ENCODE measurements around the gene BCO1.

The BCO1 gene

GRCh38 chr16:81275064-81275532 lies 36.6 kb downstream of the BCO1 start:
- in situ Hi-C loops (cut with MboI; ENCODE audit: low sequenced_read_pairs), result no loop called here

DNA sequence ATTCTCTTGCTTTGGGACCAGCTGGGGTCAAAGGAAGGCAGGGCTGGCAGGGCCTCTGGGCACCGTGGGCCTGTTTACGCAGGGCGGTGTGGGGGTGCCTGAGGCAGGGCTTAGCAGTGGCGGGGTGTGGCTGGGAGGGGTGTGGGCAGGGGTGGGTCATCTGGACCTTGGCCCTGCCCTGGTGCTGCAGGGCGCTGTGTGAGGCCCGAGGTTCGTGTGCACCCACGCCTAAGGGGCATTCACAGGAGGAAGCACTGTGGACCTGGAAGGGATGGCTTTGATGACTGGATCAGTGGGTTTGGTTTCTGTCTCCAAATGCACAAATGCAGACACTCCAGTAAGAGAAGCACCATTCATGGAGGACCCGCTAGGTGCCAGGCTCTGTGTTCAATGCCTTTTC lies 37.3 kb downstream of the BCO1 start:
- in situ Hi-C loops (cut with MboI; ENCODE audit: low sequenced_read_pairs), result no loop called here

DNA sequence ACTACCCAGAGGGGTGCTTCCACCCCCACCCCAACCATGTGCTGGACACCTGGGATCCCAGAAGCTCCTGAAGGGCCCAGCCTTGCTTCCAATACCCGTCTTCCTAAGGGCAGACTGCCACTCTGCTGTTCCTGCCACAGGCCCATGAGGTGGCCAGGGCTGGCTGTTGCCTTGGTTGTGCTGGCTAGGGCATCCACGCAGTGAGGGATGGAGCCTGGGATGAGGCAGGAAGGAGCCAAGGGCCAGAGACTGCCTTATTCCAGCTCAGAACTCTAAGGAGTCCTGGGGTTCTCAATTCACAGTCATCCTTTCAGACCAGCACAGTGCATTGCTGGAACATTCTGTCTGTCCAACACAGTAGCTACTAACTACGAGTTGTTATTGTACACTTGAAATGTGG lies 37.8 kb downstream of the BCO1 start:
- in situ Hi-C loops (cut with MboI; ENCODE audit: low sequenced_read_pairs), result no loop called here

DNA sequence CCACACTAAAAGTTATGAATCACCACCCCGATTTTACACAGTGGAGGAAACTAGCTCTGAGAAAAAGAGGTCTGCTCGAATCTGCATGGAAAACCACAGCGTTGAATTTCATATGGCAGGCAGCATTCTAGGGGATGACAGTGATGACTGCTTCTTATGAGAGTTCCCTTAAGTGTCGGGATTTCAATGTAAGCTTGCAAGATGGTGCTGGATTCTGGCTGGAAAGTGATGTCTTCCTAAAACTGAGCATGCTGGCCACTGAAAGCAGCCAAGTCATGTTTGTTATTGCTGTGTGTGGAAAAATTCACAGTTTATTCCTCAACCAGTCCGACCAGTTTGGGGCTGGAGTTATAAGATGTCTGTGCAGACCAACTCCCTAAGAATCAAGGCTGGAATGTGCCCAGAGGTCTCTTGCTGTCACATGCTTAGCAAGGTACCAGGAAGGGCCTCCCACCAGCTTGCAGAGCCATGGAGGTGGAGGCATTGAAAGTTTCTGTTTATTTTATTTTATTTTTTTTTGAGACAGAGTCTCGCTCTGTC lies 39.1 kb downstream of the BCO1 start:
- in situ Hi-C loops (cut with MboI; ENCODE audit: low sequenced_read_pairs), result no loop called here

GRCh38 chr16:81278526-81278925 lies 40.0 kb downstream of the BCO1 start:
- in situ Hi-C loops (cut with MboI; ENCODE audit: low sequenced_read_pairs), result no loop called here

DNA sequence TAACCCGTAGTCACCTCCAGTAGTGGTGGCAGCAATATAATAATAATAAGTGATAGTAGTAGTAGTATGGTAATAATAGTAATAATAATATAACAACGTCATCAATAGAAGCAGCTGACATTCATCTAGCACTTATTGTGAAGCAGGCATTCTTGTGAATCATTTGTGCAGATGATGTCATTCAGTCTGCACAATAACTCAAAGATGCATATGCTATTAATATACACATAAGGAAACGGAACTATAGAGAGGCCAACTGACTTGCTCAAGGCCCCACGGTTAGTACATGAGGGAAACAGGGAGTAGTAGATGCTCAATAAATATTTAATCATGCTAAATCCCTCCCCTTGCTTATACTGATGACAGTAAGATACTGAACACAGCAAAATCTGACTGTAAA lies 40.9 kb downstream of the BCO1 start:
- in situ Hi-C loops (cut with MboI; ENCODE audit: low sequenced_read_pairs), result no loop called here

DNA sequence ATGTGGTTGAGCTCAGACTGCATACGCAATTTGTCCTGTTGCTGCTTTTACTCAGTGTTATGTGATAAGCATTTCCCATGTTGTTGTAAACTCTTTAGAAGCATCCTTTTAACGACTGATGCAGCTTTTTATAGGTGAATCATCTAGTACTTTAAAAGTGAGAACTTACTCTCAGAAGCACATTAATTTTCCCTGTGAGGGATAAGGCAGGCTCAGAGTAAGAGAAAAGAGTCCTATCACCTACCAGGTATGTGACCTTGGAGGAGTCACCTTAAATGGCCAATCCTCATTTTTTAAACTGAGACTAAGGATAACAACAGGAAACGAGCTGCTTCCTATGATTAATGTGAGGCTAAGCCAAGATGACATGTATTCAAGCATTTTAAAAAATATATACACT lies 41.9 kb downstream of the BCO1 start:
- in situ Hi-C loops (cut with MboI; ENCODE audit: low sequenced_read_pairs), result no loop called here

DNA sequence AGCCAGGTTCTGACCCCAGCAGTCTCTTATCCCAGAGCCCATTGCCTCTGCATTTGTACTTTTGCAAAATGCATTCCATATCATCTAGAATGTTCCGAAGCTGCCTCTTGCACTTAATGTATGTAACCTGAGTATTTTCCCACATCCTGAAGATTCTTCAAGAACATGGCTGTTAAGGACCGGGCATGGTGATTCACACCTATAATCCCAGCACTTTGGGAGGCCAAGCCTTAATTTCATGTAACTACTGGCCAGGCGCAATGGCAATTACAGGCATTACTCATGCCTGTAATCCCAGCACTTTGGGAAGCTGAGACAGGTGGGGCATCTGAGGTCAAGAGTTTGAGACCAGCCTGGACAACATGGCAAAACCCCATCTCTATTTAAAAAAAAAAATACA lies 44.6 kb downstream of the BCO1 start:
- in situ Hi-C loops (cut with MboI; ENCODE audit: low sequenced_read_pairs), result no loop called here

GRCh38 chr16:81284995-81285600 lies 46.6 kb downstream of the BCO1 start:
- in situ Hi-C loops (cut with MboI; ENCODE audit: low sequenced_read_pairs), result no loop called here

DNA sequence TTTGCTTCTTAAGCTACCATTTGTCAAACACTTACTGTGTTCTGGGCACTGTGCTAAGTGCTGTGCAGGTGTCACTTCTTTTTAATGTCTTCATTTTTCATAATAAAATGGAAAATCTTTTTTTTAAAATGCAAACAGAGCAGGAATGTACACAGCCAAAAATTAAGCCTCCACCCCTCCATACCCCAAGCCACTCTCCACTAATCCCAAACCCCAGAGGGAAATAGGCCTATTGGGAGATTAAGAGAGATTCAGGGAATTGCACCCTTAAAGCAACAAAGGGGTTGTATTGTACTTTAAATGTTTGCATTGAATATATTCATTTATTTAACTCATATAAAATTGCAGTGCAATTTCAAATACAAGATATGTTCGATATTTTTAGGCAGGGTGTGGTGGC lies 47.7 kb downstream of the BCO1 start:
- in situ Hi-C loops (cut with MboI; ENCODE audit: low sequenced_read_pairs), result no loop called here

DNA sequence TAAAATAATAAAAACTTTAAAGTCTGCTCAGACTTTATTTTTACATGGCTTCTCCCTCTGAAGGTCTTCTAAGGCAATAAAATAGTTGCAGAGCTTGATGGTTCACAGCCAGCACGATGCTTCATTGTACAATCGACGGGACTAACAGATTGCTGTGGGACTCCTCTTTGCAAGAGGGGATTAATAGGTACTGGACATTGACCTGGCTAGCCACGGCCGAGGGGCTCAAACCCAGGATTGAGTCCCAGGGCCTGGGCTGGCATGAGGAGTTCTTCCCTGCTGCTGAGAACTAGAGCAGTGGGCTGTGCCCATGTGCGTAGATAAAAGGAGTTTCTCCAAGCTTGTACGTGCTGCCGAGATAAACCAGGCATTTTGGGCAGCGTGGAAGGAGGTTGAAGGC lies 52.6 kb downstream of the BCO1 start:
- in situ Hi-C loops (cut with MboI; ENCODE audit: low sequenced_read_pairs), result no loop called here

- in situ Hi-C loops (cut with MboI; ENCODE audit: low sequenced_read_pairs), result no loop called here
Measured at GRCh38 chr16:81292936-81293335, 54.4 kb downstream of the BCO1 start.

DNA sequence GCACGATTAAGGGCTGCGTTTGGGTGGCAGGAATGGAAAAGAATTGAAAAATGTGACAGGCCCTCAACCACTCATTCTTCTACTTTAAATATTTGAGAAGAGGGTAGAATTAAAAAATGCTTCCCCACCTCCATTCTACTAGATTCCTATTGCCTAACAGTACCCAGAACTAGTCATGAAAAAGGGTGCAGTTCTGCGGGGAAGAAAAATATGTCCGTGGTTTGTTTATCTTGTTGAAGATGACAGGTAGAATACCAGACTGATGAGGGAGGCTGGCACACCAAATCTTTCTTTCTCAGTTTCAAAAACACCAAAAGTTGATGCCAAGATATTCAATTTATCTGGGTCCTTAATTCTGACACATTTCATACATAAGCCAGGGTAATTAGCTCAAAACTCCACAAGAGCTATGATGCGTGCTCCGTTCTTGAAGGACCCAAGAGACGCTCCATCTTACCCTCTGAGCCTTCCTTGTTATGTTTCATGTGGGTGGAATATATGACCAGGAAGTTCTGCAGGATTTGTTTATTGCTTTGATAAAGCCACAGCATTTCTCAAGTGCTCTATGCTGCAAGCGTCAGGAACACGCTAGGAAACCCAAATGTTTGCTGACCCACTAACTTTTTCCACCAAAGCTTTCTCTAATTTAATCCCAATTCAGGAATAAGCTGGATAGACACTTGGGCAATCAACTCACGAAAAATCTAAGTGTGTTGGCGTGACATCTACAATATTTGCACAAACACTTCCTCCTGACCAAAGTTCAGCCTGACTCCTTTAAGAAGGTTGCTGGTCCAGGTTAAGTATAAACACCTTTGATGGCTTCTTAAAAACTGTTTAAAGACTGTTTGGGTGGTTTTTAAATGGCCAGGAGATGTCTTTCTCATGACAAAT lies 55.7 kb downstream of the BCO1 start:
- in situ Hi-C loops (cut with MboI; ENCODE audit: low sequenced_read_pairs), result no loop called here

- in situ Hi-C loops (cut with MboI; ENCODE audit: low sequenced_read_pairs), result no loop called here
Measured at GRCh38 chr16:81296631-81297030, 58.1 kb downstream of the BCO1 start.

GRCh38 chr16:81307770-81308169 lies 69.3 kb downstream of the BCO1 start:
- in situ Hi-C loops (cut with MboI; ENCODE audit: low sequenced_read_pairs), result no loop called here

DNA sequence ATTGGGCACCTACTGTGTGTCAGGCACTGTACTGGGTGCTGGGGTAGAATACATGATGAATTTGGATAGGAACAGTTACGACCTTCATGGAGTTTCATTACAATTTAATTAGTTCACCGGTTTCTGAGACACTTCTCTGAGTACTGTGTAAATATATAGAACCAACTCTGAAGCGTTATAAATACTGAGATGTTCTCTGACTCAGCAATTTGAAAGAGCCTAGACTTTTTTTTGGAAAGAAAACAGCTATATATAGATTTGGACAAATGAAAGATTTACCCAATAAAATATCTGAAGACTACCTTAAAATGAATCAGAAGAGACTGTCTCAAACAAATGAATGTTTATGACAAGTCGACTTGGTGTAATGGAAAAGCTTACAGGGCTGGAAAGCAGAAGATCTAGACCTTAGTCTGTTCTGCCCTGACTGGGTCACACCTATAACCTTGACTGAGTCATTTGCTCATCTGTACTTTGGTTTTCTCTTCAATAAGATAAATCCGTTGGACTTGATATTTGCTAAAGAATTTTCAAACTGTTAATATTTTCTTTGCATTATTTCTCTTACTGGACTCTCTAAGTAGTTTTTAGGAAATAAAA lies 71.7 kb downstream of the BCO1 start:
- in situ Hi-C loops (cut with MboI; ENCODE audit: low sequenced_read_pairs), result no loop called here

- in situ Hi-C loops (cut with MboI; ENCODE audit: low sequenced_read_pairs), result no loop called here
Measured at GRCh38 chr16:81311762-81312161, 73.3 kb downstream of the BCO1 start.

GRCh38 chr16:81313701-81314602 lies 75.5 kb downstream of the BCO1 start:
- in situ Hi-C loops (cut with MboI; ENCODE audit: low sequenced_read_pairs), result no loop called here

GRCh38 chr16:81314603-81315270 lies 76.2 kb downstream of the BCO1 start, which contains the start of gene GAN:
TSS of gene GAN (plus strand) at chr16:81314962. CDS start at chr16:81315114, 152 bp downstream.
- in situ Hi-C loops (cut with MboI; ENCODE audit: low sequenced_read_pairs), result no loop called here
